HTR-8/SVneo (cell line): ENCODE measurements around the gene CALML3.

Experiments
- DNase-seq: peaks from one replicate; pipeline ENCODE4 v3.0.0; 2011; ENCODE audit warnings: low spot score, mixed read lengths; ENCODE audit not compliant: insufficient read length
- FAIRE-seq: peaks from 2 replicates; lab custom pipeline; 2011; peaks lifted over from hg19 to GRCh38; lab: Jason Lieb, UNC

CALML3 gene

GRCh38 chr10:5522913-5523560 lies 1.7 kb upstream of the CALML3 start:
- no peak for FAIRE-seq

GRCh38 chr10:5523796-5524574 lies 776 bp upstream of the CALML3 start:
- DNase-seq: no peak
- no peak for FAIRE-seq

More at GRCh38 chr10:5522913-5523560, 1.7 kb upstream of the CALML3 start:
- no peak for DNase-seq

GRCh38 chr10:5525561-5526341 lies 990 bp downstream of the CALML3 start:
- DNase-seq (no peak), FAIRE-seq (no peak)

- no peak for DNase-seq
- peak; percentile 16 for FAIRE-seq
These were observed 2.0 kb downstream of the CALML3 start for GRCh38 chr10:5526691-5527331.

GRCh38 chr10:5527332-5528200 lies 2.8 kb downstream of the CALML3 start:
- no peak for FAIRE-seq

GRCh38 chr10:5528989-5529701 lies 4.4 kb downstream of the CALML3 start:
- no peak for DNase-seq
- no peak for FAIRE-seq

More at GRCh38 chr10:5527332-5528200, 2.8 kb downstream of the CALML3 start:
- DNase-seq: no peak

- FAIRE-seq (no peak), DNase-seq (no peak)
These were observed 5.1 kb downstream of the CALML3 start for GRCh38 chr10:5529702-5530411.

GRCh38 chr10:5530412-5530806 lies 5.6 kb downstream of the CALML3 start:
- FAIRE-seq (no peak), DNase-seq (no peak)

- FAIRE-seq (no peak), DNase-seq (no peak)
These were observed 6.2 kb downstream of the CALML3 start for GRCh38 chr10:5530846-5531557.

GRCh38 chr10:5531558-5532306 lies 7.0 kb downstream of the CALML3 start:
- DNase-seq (no peak), FAIRE-seq (no peak)

- DNase-seq (no peak), FAIRE-seq (no peak)
These were observed 7.5 kb downstream of the CALML3 start for GRCh38 chr10:5532307-5532605.

GRCh38 chr10:5532618-5533097 lies 7.9 kb downstream of the CALML3 start:
- DNase-seq (no peak), FAIRE-seq (no peak)

- FAIRE-seq: no peak
These were observed 8.5 kb downstream of the CALML3 start for GRCh38 chr10:5533098-5533731.

GRCh38 chr10:5534051-5534821 lies 9.5 kb downstream of the CALML3 start:
- no peak for DNase-seq
- FAIRE-seq: no peak

More at GRCh38 chr10:5533098-5533731, 8.5 kb downstream of the CALML3 start:
- DNase-seq: no peak

GRCh38 chr10:5534880-5535856 lies 10.4 kb downstream of the CALML3 start:
- DNase-seq (no peak), FAIRE-seq (no peak)
